ENCODE measurements around the gene PARP9. TPM values are rescaled to one million over a fixed set of nuclear protein-coding genes. Genes with fewer than 3 reads are reported as not detected.

The PARP9 gene
- total and polyA plus RNA-seq, 2 of the 4 experiments (the other 2 are of a cell fraction) = 6.7 to 7.7 TPM

GRCh38 chr3:122516846-122517360 is 47.2 kb downstream of the PARP9 start:
- BruUV-seq (replicated peaks) = no TSS peak
- H2BK20ac ChIP-seq (ENCODE audit: low read depth, low read length) = no peak overlapping the region
- H3K4ac ChIP-seq (ENCODE audit: low read depth, low read length) = no peak overlapping the region
- H3K56ac ChIP-seq (ENCODE audit: extremely low read depth, insufficient read depth, low read length) = no peak overlapping the region
- no peak overlapping the region for H3K4me2 ChIP-seq (ENCODE audit: low read depth, low read length)
- H4K91ac ChIP-seq (ENCODE audit: insufficient read depth, low read depth, low read length) = no peak overlapping the region
- H3K18ac ChIP-seq (ENCODE audit: low read depth, low read length) = no peak overlapping the region
- H3K27ac ChIP-seq (ENCODE audit: insufficient read depth, low read length) = no peak overlapping the region
- no peaks in the 10 kb centered on the region for H3K27me3 ChIP-seq (ENCODE audit: control insufficient read depth, insufficient read depth, low read length)
- no peak overlapping the region for H2AK5ac ChIP-seq (ENCODE audit: low read depth, low read length)
- H3K9me1 ChIP-seq (ENCODE audit: insufficient read depth, low read length) = peaks cover 7% of the 10 kb centered on the region
- DNase-seq (no peak), ATAC-seq (ENCODE audit: low read depth) (no peak)
- CTCF ChIA-PET = no interaction called here
- no peak overlapping the region for H2BK15ac ChIP-seq (ENCODE audit: low read depth, low read length)
- no peak overlapping the region for H3K4me3 ChIP-seq (ENCODE audit: insufficient read depth, low read depth, low read length)
- 0 out of 2 replicates have a peak, but pooled peaks cover 3% of the 10 kb centered on the region for H3K4me1 ChIP-seq (ENCODE audit: control insufficient read depth, insufficient read depth, low read length)
- H2BK5ac ChIP-seq (ENCODE audit: low read depth, low read length, poor library complexity, severe bottlenecking) = no peak overlapping the region
- 93% methylated on average over 3 of the region's 6 CpGs; no CpG with 5 or more reads in 1 of the 2 experiments for WGBS, 2 experiments (ENCODE audit: extremely low coverage in 2 of 2, insufficient read length in 1 of 2)
- in situ Hi-C loops (cut with MboI; ENCODE audit: low sequenced_read_pairs) = no loop called here
- no peak overlapping the region for H3K14ac ChIP-seq (replicated peaks; ENCODE audit: low read depth, low read length)
- H2AFZ ChIP-seq (replicated peaks; ENCODE audit: low read length, poor library complexity) = peak overlapping the region; percentile 23
- intact Hi-C loops (cut with micrococcal nuclease) = no loop called here
- H4K5ac ChIP-seq (ENCODE audit: low read depth, low read length) = no peak overlapping the region
- peaks cover 2 to 12% of the 10 kb centered on the region in 2 experiments; a peak in 2 of 4 replicates for H3K79me1 ChIP-seq (ENCODE audit: low read depth in 1 of 2, low read length in 2 of 2)
- H3K23ac ChIP-seq (ENCODE audit: low read depth, low read length) = no peak overlapping the region
- H3K9ac ChIP-seq (ENCODE audit: low read depth, low read length) = no peak overlapping the region
- TF ChIP-seq RAD21 (IDR thresholded peaks at IDR 0.05; ENCODE audit: low read length) = no peak
- dilution Hi-C loops (cut with HindIII; ENCODE audit: low sequenced_read_pairs, unreplicated experiment) = no loop called here
- H2BK120ac ChIP-seq (ENCODE audit: low read depth, low read length) = no peak overlapping the region
- no peaks in the 10 kb centered on the region for H3K36me3 ChIP-seq (ENCODE audit: control insufficient read depth, insufficient read depth, low read length)
- no peaks in the 10 kb centered on the region for H3K9me3 ChIP-seq (ENCODE audit: control insufficient read depth, insufficient read depth, low read length)
- POLR2A ChIA-PET (ENCODE audit: unreplicated experiment) = no interaction called here
- H2AK9ac ChIP-seq (replicated peaks; ENCODE audit: low read depth, low read length, poor library complexity) = no peak overlapping the region
- H4K20me1 ChIP-seq (ENCODE audit: insufficient read depth, low read length) = peaks cover 26% of the 10 kb centered on the region
- H4K8ac ChIP-seq (ENCODE audit: low read depth in 2 of 2, low read length in 2 of 2) = no peak overlapping the region

Data from IMR-90 (cell line).